Retinal pigment epithelial cell (primary cell): ENCODE measurements around the gene CCT8.

ENCODE experiments used
- DNase-seq: peaks from one replicate; pipeline ENCODE4 v3.0.0-alpha.2; 2010; ENCODE audit warnings: low read depth
- H3K4me3 ChIP-seq: 2 replicates; pipeline ENCODE4 v1.5.1; 2011; ENCODE audit warnings: mild to moderate bottlenecking, low read length, control low read depth, moderate library complexity
- CTCF ChIP-seq: conservative IDR thresholded peaks from 2 replicates; pipeline ENCODE4 v1.5.1; 2011; ENCODE audit warnings: low read depth, low read length, control low read depth, inconsistent platforms

The CCT8 gene

GRCh38 chr21:29104239-29104708 is 30.8 kb upstream of the CCT8 start:
- H3K4me3 ChIP-seq, result no peak overlapping the region
- DNase-seq, result no peak
- peak; percentile 7 for TF ChIP-seq CTCF

DNA sequence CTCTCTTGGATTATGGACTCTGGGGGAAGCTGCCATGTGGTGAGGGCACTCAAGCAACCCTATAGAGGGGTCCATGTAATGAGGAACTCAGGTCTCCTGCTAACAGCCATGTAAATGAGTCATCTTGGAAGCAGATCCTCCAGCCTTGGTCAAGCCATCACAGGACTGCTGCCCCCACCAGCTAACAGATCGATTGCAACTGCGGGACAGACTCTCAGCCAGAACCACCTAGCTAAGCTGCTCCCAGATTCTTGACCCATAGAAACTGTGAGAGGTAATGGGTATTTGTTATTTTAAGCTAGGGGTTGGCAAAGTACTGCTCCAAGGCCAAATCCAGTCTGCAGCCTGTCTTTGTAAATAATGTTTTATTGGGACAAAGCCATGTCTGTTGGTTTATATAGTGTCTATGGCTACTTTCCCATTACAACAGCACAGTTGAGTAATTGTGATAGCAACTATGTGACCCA is 29.4 kb upstream of the CCT8 start:
- H3K4me3 ChIP-seq, result no peak overlapping the region
- no peak for TF ChIP-seq CTCF
- DNase-seq, result no peak

GRCh38 chr21:29098156-29098555 is 24.7 kb upstream of the CCT8 start:
- no peak for TF ChIP-seq CTCF
- no peak overlapping the region for H3K4me3 ChIP-seq
- no peak for DNase-seq

DNA sequence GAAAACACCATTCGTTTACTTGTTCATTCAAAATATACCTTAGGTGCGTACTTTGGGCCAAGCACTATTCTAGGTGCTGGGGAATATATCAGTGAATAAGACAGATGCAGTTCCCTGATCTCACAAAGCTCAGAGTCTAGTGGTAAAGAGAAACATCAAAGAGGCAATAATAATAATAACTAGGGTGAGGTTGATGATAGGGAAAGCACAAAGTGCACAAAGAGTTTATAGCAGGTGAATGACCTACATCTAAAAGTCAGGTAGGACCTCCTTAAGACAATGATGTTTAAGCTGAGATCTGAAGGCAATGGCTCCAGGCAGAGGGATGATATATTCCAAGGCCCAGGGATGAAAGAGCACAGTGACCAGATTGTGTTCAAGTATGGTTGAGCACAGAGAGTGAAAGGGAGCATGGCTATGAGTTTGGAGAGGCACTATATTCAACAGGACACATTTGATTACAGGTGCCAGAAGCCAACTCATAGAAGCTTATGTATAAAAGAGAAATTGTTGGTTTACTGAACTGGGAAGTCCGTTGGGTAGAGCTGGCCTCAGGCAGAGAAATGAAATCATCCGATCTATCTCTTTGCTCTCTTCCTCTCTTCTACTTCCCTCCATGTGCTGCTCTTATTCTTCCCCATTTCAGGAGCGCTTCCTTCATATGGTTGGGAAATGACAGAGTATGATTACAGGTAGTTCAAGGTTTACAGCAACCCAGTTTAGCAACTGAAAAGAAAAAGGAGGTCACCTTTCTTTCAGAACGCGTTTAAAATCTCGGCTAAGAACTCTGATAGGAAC is 23.0 kb upstream of the CCT8 start:
- H3K4me3 ChIP-seq, result no peak overlapping the region
- DNase-seq, result no peak
- TF ChIP-seq CTCF, result no peak

DNA sequence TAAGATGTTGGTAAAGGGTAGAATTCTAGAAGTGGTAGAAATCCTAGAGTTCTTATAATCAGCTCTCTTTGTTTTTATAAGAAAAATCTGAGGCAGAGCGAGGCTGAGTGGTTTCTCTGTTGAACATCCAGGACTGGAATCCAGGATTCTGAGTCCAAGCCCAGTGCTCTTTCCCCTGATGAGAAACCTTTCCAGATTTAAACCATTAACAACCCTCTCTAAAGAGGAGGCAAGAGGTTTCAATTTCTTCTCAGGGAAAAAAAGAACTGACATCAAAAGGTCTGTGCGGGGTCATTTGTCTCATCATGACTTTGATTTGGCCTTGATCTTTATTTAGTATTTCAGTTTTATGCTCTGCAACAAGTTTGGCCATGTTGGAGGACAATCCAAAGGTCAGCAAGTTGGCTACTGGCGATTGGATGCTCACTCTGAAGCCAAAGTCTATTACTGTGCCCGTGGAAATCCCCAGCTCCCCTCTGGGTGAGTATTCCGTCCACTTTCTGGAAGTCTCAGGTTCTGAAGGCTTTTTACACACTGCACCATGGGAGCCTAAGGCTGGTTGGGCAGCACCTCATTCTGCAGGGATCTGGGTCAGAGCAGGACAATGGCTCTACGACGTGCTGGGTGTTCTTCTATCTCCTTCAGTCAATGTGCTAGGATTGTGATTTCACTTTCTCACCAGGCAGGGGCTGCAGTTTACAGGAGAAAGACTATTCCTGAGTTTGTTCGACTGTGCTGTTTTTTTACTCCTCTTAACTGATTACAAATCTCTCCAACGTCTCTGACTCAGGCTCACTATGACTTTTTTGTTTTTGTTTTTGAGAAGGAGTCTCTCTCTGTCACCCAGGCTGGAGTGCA is 18.9 kb upstream of the CCT8 start:
- peak; percentile 13 for TF ChIP-seq CTCF
- no peak for DNase-seq

GRCh38 chr21:29091033-29091432 is 17.6 kb upstream of the CCT8 start:
- no peak for TF ChIP-seq CTCF
- H3K4me3 ChIP-seq, result no peak overlapping the region
- no peak for DNase-seq

More for the DNA sequence above, 18.9 kb upstream of the CCT8 start:
- no peak overlapping the region for H3K4me3 ChIP-seq
